Left lobe of liver (tissue), 2 donors: ENCODE measurements around the gene LTBP1. TPM values are rescaled to one million over a fixed set of nuclear protein-coding genes. Genes with fewer than 3 reads are reported as not detected.
"Not testable (repeated sequence)": the region's sequence is repeated elsewhere in the genome, so short reads cannot be mapped to it uniquely, and the experiment has no call there.

Source experiments
- ATAC-seq: fragments of 200-7000 bp; cut with Tn5 transposase; one replicate; pipeline ENCODE4 v1.9.1; 2020; ENCODE audit warnings: mild to moderate bottlenecking, moderate library complexity
- DNase-seq: peaks from one replicate; pipeline ENCODE4 v3.0.0-alpha.2; 2020; ENCODE audit warnings: low spot score
- total RNA-seq: library from RNA; stranded (reverse); gene quantifications from one replicate; pipeline ENCODE4 v1.2.1, GENCODE V29; 2021
- donor health status: DM: no; HTN: no; CAD: no; lungs with moderate emphysema.
- donor health status: DM: no; HTN: yes; CAD: no.

The LTBP1 gene
- total RNA-seq, 1 donor from 2014 or later, result 5.8 TPM

DNA sequence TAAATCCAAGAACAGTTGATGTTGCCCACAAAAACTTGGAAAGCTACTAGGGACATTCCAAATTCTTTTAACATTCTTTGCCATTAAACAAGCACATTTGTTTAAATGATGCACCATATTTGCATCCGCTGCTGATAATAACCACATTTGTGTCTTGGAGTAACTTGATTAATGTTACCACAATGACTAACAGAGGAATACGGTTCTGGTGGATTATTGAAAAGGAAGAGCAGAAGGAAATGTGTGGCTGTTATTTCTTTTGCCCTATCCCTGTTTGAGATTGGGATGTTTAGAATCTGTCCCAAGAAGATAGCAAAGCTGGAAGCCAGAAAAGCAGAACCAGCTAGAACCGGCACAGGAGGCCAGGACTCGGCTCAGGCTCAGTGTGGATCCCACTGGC, 490.5 kb downstream of the LTBP1 start:
- ATAC-seq, result no peak
- no peak for DNase-seq

DNA sequence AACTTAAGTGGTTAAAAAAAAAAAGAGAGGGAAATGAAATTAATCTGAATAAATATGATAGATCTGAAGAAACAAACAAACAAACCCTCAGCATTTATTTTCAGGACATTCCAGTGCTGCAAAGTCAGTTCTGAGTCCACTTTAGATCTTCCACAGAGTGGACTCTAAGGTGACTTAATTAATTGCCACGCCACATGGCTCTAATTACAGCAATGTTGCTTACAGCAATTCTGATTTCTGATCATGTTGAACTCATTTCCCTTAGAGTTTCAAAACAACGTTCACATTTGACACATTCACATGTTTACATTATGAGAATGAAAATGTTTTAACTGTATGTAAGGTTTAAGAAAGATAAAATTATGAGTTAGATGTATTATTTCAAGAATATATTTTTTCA, 491.1 kb downstream of the LTBP1 start:
- ATAC-seq (no peak), DNase-seq (no peak)

DNA sequence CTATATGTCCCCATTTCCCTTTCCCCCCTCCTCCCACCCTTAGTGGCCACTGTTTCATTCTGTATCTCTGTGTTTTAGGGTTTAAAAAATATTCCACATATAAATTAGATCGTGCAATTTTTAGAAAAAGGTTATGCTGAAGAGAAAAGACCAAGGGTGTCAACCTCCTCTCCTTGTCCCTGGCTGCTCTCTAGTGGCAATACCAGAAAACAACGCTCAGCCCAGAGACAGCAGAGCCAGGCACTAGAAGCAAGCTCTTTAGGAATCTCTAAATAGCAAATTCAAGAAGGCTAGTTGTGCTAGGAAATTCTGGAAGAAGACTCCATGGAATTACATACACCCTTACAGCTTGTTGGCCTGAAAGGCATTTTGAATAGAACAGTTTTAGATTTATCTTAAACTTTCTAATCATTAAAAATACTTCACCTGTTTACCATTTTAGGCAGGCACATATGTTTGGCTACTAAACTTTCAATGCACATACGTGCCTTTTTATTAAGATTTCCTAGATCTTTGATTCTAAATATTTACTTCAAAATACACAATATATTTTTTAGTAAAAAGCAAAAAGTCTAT, 494.6 kb downstream of the LTBP1 start:
- DNase-seq, result no peak
- peak; percentile 91 for ATAC-seq

DNA sequence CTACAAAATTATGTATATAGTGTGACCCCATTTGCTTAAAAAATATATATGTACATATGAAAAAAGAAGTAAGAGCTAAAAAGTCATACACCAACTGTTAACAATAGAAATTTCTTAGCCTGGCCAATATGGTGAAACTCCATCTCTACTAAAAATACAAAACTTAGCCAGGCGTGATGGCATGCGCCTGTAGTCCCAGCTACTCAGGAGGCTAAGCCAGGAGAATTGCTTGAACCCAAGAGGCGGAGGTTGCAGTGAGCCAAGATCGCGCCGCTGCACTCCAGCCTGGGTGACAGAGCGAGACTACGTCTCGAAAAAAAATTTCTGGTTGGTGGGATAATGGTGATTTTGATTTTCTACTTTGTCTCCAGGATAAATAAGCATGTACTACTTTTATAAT, 495.3 kb downstream of the LTBP1 start:
- not testable (repeated sequence) for DNase-seq, ATAC-seq

DNA sequence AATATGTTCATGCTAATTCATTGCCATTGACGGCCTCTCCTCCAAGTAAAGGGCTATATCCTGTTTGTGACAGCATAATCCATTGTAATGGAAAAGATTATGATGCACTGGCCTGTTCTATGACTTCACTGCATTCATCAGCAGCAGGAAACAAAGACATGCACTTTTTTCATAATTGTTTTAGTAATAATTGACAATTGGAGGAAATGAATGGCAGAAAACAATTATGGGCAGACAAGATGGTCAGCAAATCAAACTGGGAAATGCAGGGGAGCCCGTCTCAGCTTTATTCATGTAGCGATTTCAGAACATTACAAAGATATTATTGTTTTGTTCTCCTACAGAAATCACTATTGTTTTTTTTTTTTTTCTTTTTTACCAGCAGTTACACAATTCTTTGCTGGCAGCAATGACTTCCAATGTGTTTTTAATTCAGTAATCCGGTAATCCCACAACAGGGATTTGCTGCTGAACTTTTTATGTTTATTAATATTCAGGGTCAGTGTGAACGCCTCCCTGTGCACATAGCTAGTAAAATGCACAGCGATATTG, 495.9 kb downstream of the LTBP1 start:
- DNase-seq (no peak), ATAC-seq (no peak)

DNA sequence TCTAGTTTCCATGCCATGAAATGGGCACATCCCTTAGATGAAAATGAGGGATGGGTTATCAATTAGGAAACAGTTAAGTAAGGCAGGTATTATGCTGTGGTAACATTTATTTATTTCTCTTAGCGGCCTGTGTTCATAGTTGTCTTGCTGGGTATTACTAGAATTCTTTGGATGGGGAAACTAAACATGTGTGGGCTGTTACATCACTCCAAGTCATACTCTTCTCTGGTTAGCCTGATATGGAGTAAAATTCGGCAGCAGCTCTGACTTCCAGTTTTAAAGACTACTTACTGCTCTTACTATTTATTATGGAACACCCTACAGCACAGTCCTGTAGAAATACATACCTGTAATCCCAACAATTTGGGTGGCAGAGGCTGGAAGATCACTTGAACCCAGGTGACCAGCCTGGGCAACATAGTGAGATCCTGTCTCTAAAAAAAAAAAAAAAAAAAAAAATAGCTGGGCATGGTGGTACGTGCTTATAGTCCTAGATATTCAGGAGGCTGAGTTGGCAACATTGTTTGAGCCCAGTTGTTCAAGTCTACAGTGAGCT, 496.6 kb downstream of the LTBP1 start:
- ATAC-seq, result no peak
- no peak for DNase-seq

DNA sequence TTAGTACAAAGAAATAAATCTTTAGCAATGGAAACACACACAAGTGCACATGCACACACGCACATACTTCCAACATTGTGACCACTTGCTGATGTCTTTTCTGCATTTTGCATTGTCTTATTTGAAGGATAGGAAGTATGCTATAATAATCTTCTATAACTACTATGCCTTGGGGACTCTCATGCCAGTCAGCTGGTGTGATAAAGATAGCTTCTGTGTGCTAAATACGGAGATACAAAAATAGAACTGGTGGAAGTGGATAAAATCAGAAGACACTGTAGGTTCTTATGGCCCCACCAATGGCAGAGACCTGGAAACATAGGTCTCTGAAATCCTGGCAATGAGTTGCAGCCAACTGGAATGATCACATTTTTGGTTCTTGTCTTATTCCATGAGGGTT, 498.2 kb downstream of the LTBP1 start:
- ATAC-seq (no peak), DNase-seq (no peak)

DNA sequence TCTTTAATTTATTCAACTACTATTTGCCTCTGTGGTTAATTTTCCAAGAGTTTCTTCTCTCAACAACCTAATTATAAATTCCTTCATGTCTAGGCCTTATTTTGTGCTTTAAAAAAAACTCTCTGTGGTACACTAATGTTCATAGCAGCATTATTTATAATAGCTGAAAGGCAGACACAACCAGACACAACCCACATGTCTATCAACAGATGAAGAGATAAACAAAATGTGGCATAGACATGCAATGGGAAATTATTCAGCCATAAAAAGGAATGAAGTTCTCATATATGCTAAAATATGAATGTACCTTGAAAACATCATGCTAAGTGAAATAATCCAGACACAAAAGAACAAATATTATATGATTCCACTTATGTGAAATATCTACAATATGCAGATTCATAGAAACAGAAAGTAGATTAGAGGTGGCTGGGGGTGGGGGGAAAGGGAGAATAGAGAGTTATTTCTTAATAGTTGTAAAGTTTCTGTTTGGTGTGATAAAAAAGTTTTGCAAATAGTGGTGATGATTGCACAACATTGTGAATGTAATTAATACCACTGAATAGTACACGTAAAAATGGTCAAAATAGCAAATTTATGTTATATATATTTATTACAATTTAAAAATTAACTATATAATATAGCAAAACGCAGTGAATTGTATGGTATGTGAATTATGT, 501.6 kb downstream of the LTBP1 start:
- ATAC-seq (no peak), DNase-seq (no peak)
